K562 (cell line): ENCODE data around the gene BRSK1. TPM values are rescaled to one million over a fixed set of nuclear protein-coding genes. Genes with fewer than 3 reads are reported as not detected.

ENCODE experiments used
- CCNT2 ChIP-seq: IDR thresholded peaks from 2 replicates; pipeline ENCODE4 v1.6.1; 2011; ENCODE audit warnings: borderline replicate concordance, low read depth, mild to moderate bottlenecking, moderate library complexity, mixed read lengths, low read length; ENCODE audit not compliant: insufficient read length; ENCODE audit errors: extremely low read depth
- NR2C2 ChIP-seq, 2 experiments: fragments of 200-800 bp in 1 of 2; sonication (Bioruptor generic) in 1 of 2; sonication (generic) in 1 of 2; formaldehyde crosslinking in 1 of 2; IDR thresholded peaks; 2 replicates each; pipeline versions ENCODE4 v1.6.1 to v1.8.0; 2016 to 2022; ENCODE audit warnings: mild to moderate bottlenecking in 1 of 2, missing compliant biosample characterization in 1 of 2, missing genetic modification characterization in 1 of 2, missing genetic modification reagents in 1 of 2
- ZNF584 ChIP-seq: fragments of 200-800 bp; sonication (Bioruptor generic); IDR thresholded peaks from 2 replicates; pipeline ENCODE4 v1.6.1; 2016; ENCODE audit warnings: low read depth, mild to moderate bottlenecking, missing genetic modification characterization, missing compliant biosample characterization
- polyA plus RNA-seq, 8 experiments: library from polyadenylated mRNA; depleted of rRNA in 4 of 8; stranded (reverse) in 5 of 8; unstranded in 3 of 8; fragments of >200 nt; fragmentation: Nextera tagmentation in 2 of 8; fragmentation: Illumina TruSeq in 1 of 8; extraction: Ambion mirVana in 2 of 8; extraction: Trizol in 1 of 8; gene quantifications; 2 replicates each; pipeline versions ENCODE4 v1.2.1 to v1.2.3, GENCODE V29; 2011 to 2014; ENCODE audit warnings: inconsistent platforms in 1 of 8, missing spikeins in 1 of 8
- total RNA-seq, 7 experiments: library from RNA; depleted of rRNA in 6 of 7; stranded (reverse); fragments of >200 nt in 6 of 7; fragmentation: Illumina TruSeq in 2 of 7; extraction: Trizol in 2 of 7; gene quantifications; 2 replicates each; pipeline versions ENCODE4 v1.2.1 to v1.2.3, GENCODE V29; 2011 to 2021; ENCODE audit warnings: low replicate concordance in 1 of 7
- TF ChIP-seq, protein P1 (sequence below): fragments of 250-450 bp; sonication (Bioruptor Pico); IDR thresholded peaks from 2 replicates; pipeline ENCODE4 v1.9.0; 2021; ENCODE audit warnings: mild to moderate bottlenecking, inconsistent platforms
- TF ChIP-seq, protein P2 (sequence below): fragments of 450-650 bp; conservative IDR thresholded peaks from 2 replicates; pipeline ENCODE4 v1.6.1; 2016; ENCODE audit warnings: missing genetic modification characterization, low read depth, mild to moderate bottlenecking, control low read depth, missing compliant biosample characterization
- TF ChIP-seq, protein P3 (sequence below): fragments of 250-450 bp; sonication (Bioruptor Pico); IDR thresholded peaks from 2 replicates; pipeline ENCODE4 v1.8.0; 2021; ENCODE audit warnings: moderate library complexity, mild to moderate bottlenecking, inconsistent platforms
- TF ChIP-seq, protein P4 (sequence below): fragments of 450-650 bp; IDR thresholded peaks from 2 replicates; pipeline ENCODE4 v1.6.1; 2014; ENCODE audit warnings: low read depth, mild to moderate bottlenecking, moderate library complexity, borderline replicate concordance
- TF ChIP-seq, protein P5 (sequence below): sonication (generic); formaldehyde crosslinking; IDR thresholded peaks from 2 replicates; pipeline ENCODE4 v1.5.0; 2020; ENCODE audit warnings: missing genetic modification reagents

Gene BRSK1
- total and polyA plus RNA-seq, 9 of the 15 experiments (the other 6 are each of a cell fraction or from before 2014, with no cell fraction given), result 1.7 to 9.3 (median 3.8) TPM; not detected in 2

DNA sequence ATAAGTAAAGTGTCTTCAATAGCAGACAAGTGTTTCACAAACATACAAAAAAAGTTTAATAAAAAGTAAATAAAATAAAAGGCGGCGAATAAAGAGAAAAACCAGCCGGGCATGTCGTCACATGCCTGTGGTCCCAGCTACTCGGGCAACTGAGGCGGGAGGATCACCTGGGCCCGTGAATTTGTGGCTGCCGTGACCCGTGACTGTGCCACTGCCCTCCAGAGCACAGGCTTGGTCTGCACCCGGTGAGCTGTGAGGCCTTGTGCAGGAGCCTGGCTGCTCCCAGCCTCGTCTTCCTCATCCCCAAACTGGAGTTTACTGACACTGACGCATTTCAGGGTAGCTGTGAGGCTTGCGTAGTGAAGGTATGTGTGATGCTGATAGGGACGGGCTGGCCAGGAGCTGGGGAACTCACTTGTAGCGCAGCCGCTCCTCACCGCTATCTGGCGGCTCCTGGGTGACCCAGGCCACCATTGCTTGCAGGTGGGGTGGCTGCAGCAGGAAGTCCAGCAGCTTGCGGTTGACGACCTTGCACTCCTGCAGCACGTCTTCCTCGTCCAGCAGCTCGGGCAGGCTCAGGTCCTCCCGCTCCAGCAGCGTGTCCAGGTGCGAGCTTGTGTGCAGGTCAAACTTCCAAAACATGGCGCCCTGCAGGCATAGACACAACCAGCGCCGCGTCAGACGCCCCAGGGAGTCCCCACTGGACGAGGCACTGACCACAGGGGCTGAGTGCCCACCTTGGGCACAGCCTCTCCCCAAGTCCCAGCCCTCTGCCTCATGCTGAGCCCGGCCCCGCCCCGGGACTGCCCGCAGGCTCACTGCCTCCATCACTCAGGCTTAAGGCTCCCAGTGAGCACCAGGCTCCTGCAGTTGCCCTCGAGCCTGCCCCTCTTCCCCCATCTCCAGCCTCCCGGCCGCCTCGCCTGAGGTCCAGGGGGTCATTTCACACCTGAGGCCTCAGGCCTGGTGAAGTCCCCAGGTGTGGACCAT, 37.0 kb upstream of the BRSK1 start (continued):
- TF ChIP-seq, protein P1, sequence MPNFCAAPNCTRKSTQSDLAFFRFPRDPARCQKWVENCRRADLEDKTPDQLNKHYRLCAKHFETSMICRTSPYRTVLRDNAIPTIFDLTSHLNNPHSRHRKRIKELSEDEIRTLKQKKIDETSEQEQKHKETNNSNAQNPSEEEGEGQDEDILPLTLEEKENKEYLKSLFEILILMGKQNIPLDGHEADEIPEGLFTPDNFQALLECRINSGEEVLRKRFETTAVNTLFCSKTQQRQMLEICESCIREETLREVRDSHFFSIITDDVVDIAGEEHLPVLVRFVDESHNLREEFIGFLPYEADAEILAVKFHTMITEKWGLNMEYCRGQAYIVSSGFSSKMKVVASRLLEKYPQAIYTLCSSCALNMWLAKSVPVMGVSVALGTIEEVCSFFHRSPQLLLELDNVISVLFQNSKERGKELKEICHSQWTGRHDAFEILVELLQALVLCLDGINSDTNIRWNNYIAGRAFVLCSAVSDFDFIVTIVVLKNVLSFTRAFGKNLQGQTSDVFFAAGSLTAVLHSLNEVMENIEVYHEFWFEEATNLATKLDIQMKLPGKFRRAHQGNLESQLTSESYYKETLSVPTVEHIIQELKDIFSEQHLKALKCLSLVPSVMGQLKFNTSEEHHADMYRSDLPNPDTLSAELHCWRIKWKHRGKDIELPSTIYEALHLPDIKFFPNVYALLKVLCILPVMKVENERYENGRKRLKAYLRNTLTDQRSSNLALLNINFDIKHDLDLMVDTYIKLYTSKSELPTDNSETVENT (CRISPR knock-in tag), result no peak
- no peak for TF ChIP-seq ZNF584 (CRISPR knock-in tag)
- TF ChIP-seq, protein P2, sequence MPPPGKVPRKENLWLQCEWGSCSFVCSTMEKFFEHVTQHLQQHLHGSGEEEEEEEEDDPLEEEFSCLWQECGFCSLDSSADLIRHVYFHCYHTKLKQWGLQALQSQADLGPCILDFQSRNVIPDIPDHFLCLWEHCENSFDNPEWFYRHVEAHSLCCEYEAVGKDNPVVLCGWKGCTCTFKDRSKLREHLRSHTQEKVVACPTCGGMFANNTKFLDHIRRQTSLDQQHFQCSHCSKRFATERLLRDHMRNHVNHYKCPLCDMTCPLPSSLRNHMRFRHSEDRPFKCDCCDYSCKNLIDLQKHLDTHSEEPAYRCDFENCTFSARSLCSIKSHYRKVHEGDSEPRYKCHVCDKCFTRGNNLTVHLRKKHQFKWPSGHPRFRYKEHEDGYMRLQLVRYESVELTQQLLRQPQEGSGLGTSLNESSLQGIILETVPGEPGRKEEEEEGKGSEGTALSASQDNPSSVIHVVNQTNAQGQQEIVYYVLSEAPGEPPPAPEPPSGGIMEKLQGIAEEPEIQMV (tag), result no peak
- TF ChIP-seq CCNT2, result no peak
- TF ChIP-seq, protein P3, sequence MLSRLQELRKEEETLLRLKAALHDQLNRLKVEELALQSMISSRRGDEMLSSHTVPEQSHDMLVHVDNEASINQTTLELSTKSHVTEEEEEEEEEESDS, result no peak
- TF ChIP-seq, protein P4, sequence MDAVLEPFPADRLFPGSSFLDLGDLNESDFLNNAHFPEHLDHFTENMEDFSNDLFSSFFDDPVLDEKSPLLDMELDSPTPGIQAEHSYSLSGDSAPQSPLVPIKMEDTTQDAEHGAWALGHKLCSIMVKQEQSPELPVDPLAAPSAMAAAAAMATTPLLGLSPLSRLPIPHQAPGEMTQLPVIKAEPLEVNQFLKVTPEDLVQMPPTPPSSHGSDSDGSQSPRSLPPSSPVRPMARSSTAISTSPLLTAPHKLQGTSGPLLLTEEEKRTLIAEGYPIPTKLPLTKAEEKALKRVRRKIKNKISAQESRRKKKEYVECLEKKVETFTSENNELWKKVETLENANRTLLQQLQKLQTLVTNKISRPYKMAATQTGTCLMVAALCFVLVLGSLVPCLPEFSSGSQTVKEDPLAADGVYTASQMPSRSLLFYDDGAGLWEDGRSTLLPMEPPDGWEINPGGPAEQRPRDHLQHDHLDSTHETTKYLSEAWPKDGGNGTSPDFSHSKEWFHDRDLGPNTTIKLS, result no peak
- TF ChIP-seq, protein P5, sequence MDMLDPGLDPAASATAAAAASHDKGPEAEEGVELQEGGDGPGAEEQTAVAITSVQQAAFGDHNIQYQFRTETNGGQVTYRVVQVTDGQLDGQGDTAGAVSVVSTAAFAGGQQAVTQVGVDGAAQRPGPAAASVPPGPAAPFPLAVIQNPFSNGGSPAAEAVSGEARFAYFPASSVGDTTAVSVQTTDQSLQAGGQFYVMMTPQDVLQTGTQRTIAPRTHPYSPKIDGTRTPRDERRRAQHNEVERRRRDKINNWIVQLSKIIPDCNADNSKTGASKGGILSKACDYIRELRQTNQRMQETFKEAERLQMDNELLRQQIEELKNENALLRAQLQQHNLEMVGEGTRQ (CRISPR knock-in tag), result no peak
- TF ChIP-seq NR2C2 (CRISPR knock-in tag; IDR thresholded peaks at IDR 0.05), result no peak
- TF ChIP-seq NR2C2 (tag; IDR thresholded peaks at IDR 0.05), result no peak
